ENCODE results near the gene SNX6. TPM values are rescaled to one million over a fixed set of nuclear protein-coding genes. Genes with fewer than 3 reads are reported as not detected.

Gene SNX6
- total RNA-seq, 1 experiment from 2014 or later, result 69.3 TPM

GRCh38 chr14:34628681-34629135 lies 1.2 kb downstream of the SNX6 start:
- no CpG with 5 or more reads among the region's 5 CpGs for WGBS (ENCODE audit: extremely low coverage, insufficient read length, low lambda C conversion rate)
- peak overlapping the region; percentile 77 for H3K4me2 ChIP-seq (ENCODE audit: insufficient read depth, insufficient read length, low read length)
- H3K9me3 ChIP-seq (ENCODE audit: control insufficient read depth, low read depth, low read length), result no peaks in the 10 kb centered on the region
- H2BK120ac ChIP-seq (ENCODE audit: low read depth, low read length, poor library complexity, severe bottlenecking), result no peak overlapping the region
- Mint-ChIP-seq H3K27ac (no peak overlapping the region), H3K36me3 (ENCODE audit: insufficient read depth in 1 of 3, low read depth in 3 of 3) (peaks cover 5 to 34% (median 23%) of the 10 kb centered on the region in 3 experiments; a peak in 6 of 7 replicates), H3K9me3 (peaks cover 3 to 4% of the 10 kb centered on the region in 2 experiments; a peak in 4 of 5 replicates), H3K4me3 (peak overlapping the region; percentile 84 to 91), H3K4me1 (peaks cover 10 to 13% of the 10 kb centered on the region in 2 experiments), H3K27me3 (ENCODE audit: low read depth) (peaks cover 6% of the 10 kb centered on the region)
- H3K4ac ChIP-seq (ENCODE audit: low read depth, low read length), result no peak overlapping the region
- H3K79me1 ChIP-seq (ENCODE audit: insufficient read depth, low read depth, low read length, poor library complexity, severe bottlenecking), result no peaks in the 10 kb centered on the region
- H3T11ph ChIP-seq (ENCODE audit: low read length), result no peak overlapping the region
- no peaks in the 10 kb centered on the region for H3K27me3 ChIP-seq (ENCODE audit: insufficient read depth, low read length)
- no peak overlapping the region for H2BK20ac ChIP-seq (ENCODE audit: low read depth, low read length, poor library complexity, severe bottlenecking)
- H2AK5ac ChIP-seq (ENCODE audit: insufficient read length, low read length), result no peak overlapping the region
- no peak overlapping the region for H2AFZ ChIP-seq (ENCODE audit: low read length)
- peaks cover 4% of the 10 kb centered on the region for H3K23me2 ChIP-seq (ENCODE audit: insufficient read length, low read depth, low read length, poor library complexity, severe bottlenecking)
- no peaks in the 10 kb centered on the region; the same call in 1 of the 2 replicates for H3K79me2 ChIP-seq (ENCODE audit: insufficient read depth, low read length)
- H4K91ac ChIP-seq (ENCODE audit: insufficient read length, low read depth, low read length), result no peak overlapping the region
- no peak overlapping the region for H3K9ac ChIP-seq (ENCODE audit: extremely low read depth, insufficient read length, low read length)
- H4K8ac ChIP-seq (replicated peaks; ENCODE audit: insufficient read length, low read depth, low read length), result no peak overlapping the region
- no peak overlapping the region for H2BK15ac ChIP-seq (ENCODE audit: low read depth, low read length)
- H2BK5ac ChIP-seq (ENCODE audit: insufficient read length, low read length), result no peak overlapping the region
- H3K18ac ChIP-seq (ENCODE audit: insufficient read length, low read depth, low read length), result no peak overlapping the region
- H3K27ac ChIP-seq (ENCODE audit: insufficient read length, low read depth, low read length), result no peak overlapping the region
- H3K4me1 ChIP-seq (ENCODE audit: insufficient read depth, low read length), result no peaks in the 10 kb centered on the region; the same call in 1 of the 2 replicates
- no peak overlapping the region for H3K14ac ChIP-seq (ENCODE audit: insufficient read depth, low read length)
- no peak overlapping the region for H3K56ac ChIP-seq (ENCODE audit: insufficient read length, low read depth, low read length)
- H4K20me1 ChIP-seq (ENCODE audit: control insufficient read depth, insufficient read depth, insufficient read length), result no peaks in the 10 kb centered on the region
- no peak overlapping the region for H2BK12ac ChIP-seq (ENCODE audit: insufficient read length, low read depth, low read length)
- H3K23ac ChIP-seq (ENCODE audit: insufficient read length, low read depth, low read length), result no peak overlapping the region
- no peak for DNase-seq
- no peak overlapping the region for H4K5ac ChIP-seq (ENCODE audit: insufficient read length, low read depth, low read length)
- no peak for TF ChIP-seq CTCF (conservative IDR thresholded peaks at IDR 0.05)

All from H9 (cell line).